ENCODE measurements around the gene PPP1R12B. TPM values are rescaled to one million over a fixed set of nuclear protein-coding genes. Genes with fewer than 3 reads are reported as not detected.
"Not testable (repeated sequence)": the region's sequence is repeated elsewhere in the genome, so short reads cannot be mapped to it uniquely, and the experiment has no call there.

Gene PPP1R12B
- total RNA-seq, 8 experiments from 2014 or later, result 9.7 to 113 (median 18.6) TPM

GRCh38 chr1:202468695-202469094 is 120.2 kb downstream of the PPP1R12B start:
- not testable (repeated sequence) for H3K4me1 ChIP-seq (replicated peaks in 1 of 2); H3K4me3 ChIP-seq; H3K27ac ChIP-seq; ATAC-seq (replicated peaks in 6 of 8)
- in situ Hi-C loops (cut with MboI; ENCODE audit: low pct_unique_long_range_greater_than_20kb in 2 of 9, low sequenced_read_pairs in 9 of 9, unreplicated experiment in 9 of 9), result loop anchor here in 1 of 9 experiments (25.0 kb wide), 1 partner anchor 244 kb away; the partner anchor contains the start of gene SYT2
- WGBS, 10 experiments, result 92 to 100% (median 100%) methylated on average over 1 to 3 of the region's 3 CpGs; no CpG with 5 or more reads in 5 of the 10 experiments

- not testable (repeated sequence) for H3K27ac ChIP-seq; H3K4me3 ChIP-seq; ATAC-seq (replicated peaks in 6 of 8)
- H3K4me1 ChIP-seq (replicated peaks in 1 of 2), result peaks cover 9 to 10% of the 10 kb centered on the region in 2 donors
- WGBS, 10 experiments, result 57 to 91% (median 83%) methylated on average over 1 of the region's 1 CpG; no CpG with 5 or more reads in 3 of the 10 experiments
- in situ Hi-C loops (cut with MboI; ENCODE audit: low pct_unique_long_range_greater_than_20kb in 2 of 9, low sequenced_read_pairs in 9 of 9, unreplicated experiment in 9 of 9), result loop anchor here in 1 of 9 experiments (25.0 kb wide), 1 partner anchor 243 kb away; the partner anchor contains the start of gene SYT2
Measured at GRCh38 chr1:202469123-202469522, 120.6 kb downstream of the PPP1R12B start.

- in situ Hi-C loops (cut with MboI; ENCODE audit: low pct_unique_long_range_greater_than_20kb in 2 of 9, low sequenced_read_pairs in 9 of 9, unreplicated experiment in 9 of 9), result loop anchor here in 1 of 9 experiments (25.0 kb wide), 1 partner anchor 241 kb away; the partner anchor contains the start of gene SYT2
- 65 to 97% (median 88%) methylated on average over 1 to 3 of the region's 3 CpGs for WGBS, 10 experiments
- peaks cover 9 to 10% of the 10 kb centered on the region in 2 donors for H3K4me1 ChIP-seq (replicated peaks in 1 of 2)
Measured at GRCh38 chr1:202471246-202471645, 122.7 kb downstream of the PPP1R12B start.

GRCh38 chr1:202472347-202473124 is 124.0 kb downstream of the PPP1R12B start:
- peak in 1 of 8 experiments; percentile 31 for ATAC-seq (replicated peaks in 6 of 8)
- peaks cover 9 to 10% of the 10 kb centered on the region in 2 donors for H3K4me1 ChIP-seq (replicated peaks in 1 of 2)
- in situ Hi-C loops (cut with MboI; ENCODE audit: low pct_unique_long_range_greater_than_20kb in 2 of 9, low sequenced_read_pairs in 9 of 9, unreplicated experiment in 9 of 9), result loop anchor here in 1 of 9 experiments (25.0 kb wide), 1 partner anchor 240 kb away; the partner anchor contains the start of gene SYT2
- not testable (repeated sequence) for H3K27ac ChIP-seq, H3K4me3 ChIP-seq
- WGBS, 10 experiments, result 55 to 100% (median 83%) methylated on average over 1 to 2 of the region's 2 CpGs; no CpG with 5 or more reads in 1 of the 10 experiments

More at GRCh38 chr1:202471246-202471645, 122.7 kb downstream of the PPP1R12B start:
- ATAC-seq (replicated peaks in 6 of 8), result no peak
- no peak overlapping the region for H3K4me3 ChIP-seq
- H3K27ac ChIP-seq, result no peak overlapping the region

GRCh38 chr1:202473266-202474045 is 125.0 kb downstream of the PPP1R12B start:
- 26 to 89% (median 63%) methylated on average over 1 to 5 of the region's 6 CpGs; no CpG with 5 or more reads in 6 of the 10 experiments for WGBS, 10 experiments
- peak overlapping the region in 1 of 2 donors; percentile 8 for H3K27ac ChIP-seq
- H3K4me1 ChIP-seq (replicated peaks in 1 of 2), result peaks cover 9 to 10% of the 10 kb centered on the region in 2 donors
- in situ Hi-C loops (cut with MboI; ENCODE audit: low pct_unique_long_range_greater_than_20kb in 2 of 9, low sequenced_read_pairs in 9 of 9, unreplicated experiment in 9 of 9), result loop anchor here in 1 of 9 experiments (25.0 kb wide), 1 partner anchor 239 kb away; the partner anchor contains the start of gene SYT2
- peak in 5 of 8 experiments; percentile 45 to 82 (median 61) for ATAC-seq (replicated peaks in 6 of 8)
- not testable (repeated sequence) for H3K4me3 ChIP-seq

- not testable (repeated sequence) for H3K4me3 ChIP-seq; ATAC-seq (replicated peaks in 6 of 8); H3K4me1 ChIP-seq (replicated peaks in 1 of 2); H3K27ac ChIP-seq
- in situ Hi-C loops (cut with MboI; ENCODE audit: low pct_unique_long_range_greater_than_20kb in 2 of 9, low sequenced_read_pairs in 9 of 9, unreplicated experiment in 9 of 9), result loop anchor here in 1 of 9 experiments (25.0 kb wide), 1 partner anchor 108 kb away; no protein-coding TSS in a partner anchor
Measured at GRCh38 chr1:202479661-202480060, 131.2 kb downstream of the PPP1R12B start.

- not testable (repeated sequence) for ATAC-seq (replicated peaks in 6 of 8); H3K27ac ChIP-seq; H3K4me3 ChIP-seq; H3K4me1 ChIP-seq (replicated peaks in 1 of 2)
- in situ Hi-C loops (cut with MboI; ENCODE audit: low pct_unique_long_range_greater_than_20kb in 2 of 9, low sequenced_read_pairs in 9 of 9, unreplicated experiment in 9 of 9), result loop anchor here in 1 of 9 experiments (25.0 kb wide), 1 partner anchor 107 kb away; no protein-coding TSS in a partner anchor
Measured at GRCh38 chr1:202480640-202481039, 132.1 kb downstream of the PPP1R12B start.

- 92 to 100% (median 100%) methylated on average over 2 of the region's 2 CpGs; no CpG with 5 or more reads in 2 of the 10 experiments for WGBS, 10 experiments
- in situ Hi-C loops (cut with MboI; ENCODE audit: low pct_unique_long_range_greater_than_20kb in 2 of 9, low sequenced_read_pairs in 9 of 9, unreplicated experiment in 9 of 9), result loop anchor here in 1 of 9 experiments (25.0 kb wide), 1 partner anchor 104 kb away; no protein-coding TSS in a partner anchor
- ATAC-seq (replicated peaks in 6 of 8); H3K27ac ChIP-seq; H3K4me3 ChIP-seq; H3K4me1 ChIP-seq (replicated peaks in 1 of 2): not testable (repeated sequence)
Measured at GRCh38 chr1:202483362-202483761, 134.9 kb downstream of the PPP1R12B start.

- in situ Hi-C loops (cut with MboI; ENCODE audit: low pct_unique_long_range_greater_than_20kb in 2 of 9, low sequenced_read_pairs in 9 of 9, unreplicated experiment in 9 of 9), result loop anchor here in 1 of 9 experiments (25.0 kb wide), 1 partner anchor 103 kb away; no protein-coding TSS in a partner anchor
- H3K4me1 ChIP-seq (replicated peaks in 1 of 2); H3K27ac ChIP-seq; H3K4me3 ChIP-seq; ATAC-seq (replicated peaks in 6 of 8): not testable (repeated sequence)
- 31 to 95% (median 81%) methylated on average over 1 to 2 of the region's 2 CpGs for WGBS, 10 experiments
Measured at GRCh38 chr1:202484032-202484431, 135.5 kb downstream of the PPP1R12B start.

GRCh38 chr1:202484820-202485219 is 136.3 kb downstream of the PPP1R12B start:
- WGBS, 10 experiments, result 90 to 100% (median 97%) methylated on average over 1 to 3 of the region's 3 CpGs; no CpG with 5 or more reads in 7 of the 10 experiments
- H3K4me1 ChIP-seq (replicated peaks in 1 of 2); ATAC-seq (replicated peaks in 6 of 8); H3K4me3 ChIP-seq; H3K27ac ChIP-seq: not testable (repeated sequence)
- in situ Hi-C loops (cut with MboI; ENCODE audit: low pct_unique_long_range_greater_than_20kb in 2 of 9, low sequenced_read_pairs in 9 of 9, unreplicated experiment in 9 of 9), result loop anchor here in 1 of 9 experiments (25.0 kb wide), 1 partner anchor 102 kb away; no protein-coding TSS in a partner anchor

GRCh38 chr1:202488178-202488649 is 139.7 kb downstream of the PPP1R12B start:
- in situ Hi-C loops (cut with MboI; ENCODE audit: low pct_unique_long_range_greater_than_20kb in 2 of 9, low sequenced_read_pairs in 9 of 9, unreplicated experiment in 9 of 9), result loop anchor here in 1 of 9 experiments (25.0 kb wide), 1 partner anchor 99 kb away; no protein-coding TSS in a partner anchor
- not testable (repeated sequence) for H3K4me3 ChIP-seq; H3K4me1 ChIP-seq (replicated peaks in 1 of 2); H3K27ac ChIP-seq; ATAC-seq (replicated peaks in 6 of 8)
- 87 to 100% (median 97%) methylated on average over 1 to 5 of the region's 6 CpGs; no CpG with 5 or more reads in 3 of the 10 experiments for WGBS, 10 experiments

GRCh38 chr1:202489101-202489500 is 140.6 kb downstream of the PPP1R12B start:
- not testable (repeated sequence) for H3K4me3 ChIP-seq; H3K27ac ChIP-seq; ATAC-seq (replicated peaks in 6 of 8); H3K4me1 ChIP-seq (replicated peaks in 1 of 2)
- in situ Hi-C loops (cut with MboI; ENCODE audit: low pct_unique_long_range_greater_than_20kb in 2 of 9, low sequenced_read_pairs in 9 of 9, unreplicated experiment in 9 of 9), result loop anchor here in 1 of 9 experiments (25.0 kb wide), 1 partner anchor 98 kb away; no protein-coding TSS in a partner anchor
